SK-N-SH (cell line): ENCODE data around the gene TOX4. TPM values are rescaled to one million over a fixed set of nuclear protein-coding genes. Genes with fewer than 3 reads are reported as not detected.

Source experiments
- CTCF ChIA-PET: fragments of 300-600, 350-600 bp; formaldehyde crosslinking; extraction: SDS; loops from one replicate; lab custom pipeline; 2021; lab: Yijun Ruan, JAX
- POLR2A ChIA-PET: fragments of 350-600 bp; sonication (Branson Sonifier 250); formaldehyde crosslinking; extraction: SDS; loops from one replicate; lab custom pipeline; 2020; ENCODE audit warnings: antibody characterized with exemption, inconsistent platforms; lab: Yijun Ruan, JAX
- DNase-seq: peaks from one replicate; pipeline ENCODE4 v3.0.0; 2012
- H2AFZ ChIP-seq: fragments of 200-600 bp; sonication (generic); 2 replicates; pipeline ENCODE4 v1.8.1; 2016; ENCODE audit warnings: antibody characterized with exemption, mild to moderate bottlenecking, low read depth
- H3F3A ChIP-seq: fragments of 200-600 bp; sonication (generic); replicated peaks from 2 replicates; pipeline ENCODE3; 2016; ENCODE audit warnings: antibody characterized with exemption, mild to moderate bottlenecking; ENCODE audit not compliant: insufficient read depth
- H3K27ac ChIP-seq, 2 experiments: fragments of 200-500 bp in 1 of 2; fragments of 200-600 bp in 1 of 2; sonication (Bioruptor generic) in 1 of 2; sonication (generic), shearing (Covaris generic) in 1 of 2; 2 replicates each; pipeline versions ENCODE4 v1.5.1 to v1.6.1; 2014 to 2016; ENCODE audit warnings: low read depth in 2 of 2, inconsistent platforms in 1 of 2, low read length in 1 of 2, mild to moderate bottlenecking in 1 of 2, mixed read lengths in 1 of 2
- H3K27me3 ChIP-seq: fragments of 200-600 bp; sonication (generic), shearing (Covaris generic); 2 replicates; pipeline ENCODE4 v1.6.1; 2016; ENCODE audit warnings: mixed run types; ENCODE audit not compliant: insufficient read depth
- H3K36me3 ChIP-seq, 2 experiments: fragments of 200-500 bp in 1 of 2; fragments of 200-600 bp in 1 of 2; sonication (Bioruptor generic) in 1 of 2; sonication (generic) in 1 of 2; replicated peaks in 1 of 2; 2 replicates each; pipeline versions ENCODE3 to v1.5.1; 2014 to 2016; ENCODE audit warnings: low read length in 1 of 2, mild to moderate bottlenecking in 1 of 2; ENCODE audit not compliant: insufficient read depth in 2 of 2, control insufficient read depth in 1 of 2
- H3K4me1 ChIP-seq, 2 experiments: fragments of 200-500 bp in 1 of 2; fragments of 200-600 bp in 1 of 2; sonication (Bioruptor generic) in 1 of 2; sonication (generic), shearing (Covaris generic) in 1 of 2; 2 replicates each; pipeline versions ENCODE4 v1.5.1 to v1.6.1; 2014 to 2016; ENCODE audit warnings: low read depth in 1 of 2, low read length in 1 of 2, mixed run types in 1 of 2; ENCODE audit not compliant: insufficient read depth in 2 of 2, control insufficient read depth in 1 of 2
- H3K4me2 ChIP-seq: fragments of 200-600 bp; sonication (generic), shearing (Covaris generic); 2 replicates; pipeline ENCODE4 v1.6.1; 2017; ENCODE audit warnings: mixed run types
- H3K4me3 ChIP-seq, 2 experiments: fragments of 200-500 bp in 1 of 2; fragments of 200-600 bp in 1 of 2; sonication (Bioruptor generic) in 1 of 2; sonication (generic), shearing (Covaris generic) in 1 of 2; 2 replicates each; pipeline versions ENCODE4 v1.5.1 to v1.8.1; 2014 to 2016; ENCODE audit warnings: low read depth in 2 of 2, inconsistent platforms in 1 of 2, low read length in 1 of 2, mild to moderate bottlenecking in 1 of 2, mixed read lengths in 1 of 2, moderate library complexity in 1 of 2
- H3K79me2 ChIP-seq: fragments of 200-600 bp; sonication (generic); 2 replicates; pipeline ENCODE4 v1.8.1; 2017; ENCODE audit warnings: mild to moderate bottlenecking; ENCODE audit not compliant: insufficient read depth
- H3K9ac ChIP-seq: fragments of 200-600 bp; sonication (generic); 2 replicates; pipeline ENCODE4 v1.6.1; 2017; ENCODE audit warnings: mixed run types
- H3K9me2 ChIP-seq: fragments of 200-600 bp; sonication (generic); 2 replicates; pipeline ENCODE4 v1.6.1; 2017; ENCODE audit warnings: mixed run types
- H3K9me3 ChIP-seq: fragments of 200-600 bp; sonication (generic); 2 replicates; pipeline ENCODE4 v1.6.1; 2017; ENCODE audit warnings: mixed run types, mild to moderate bottlenecking, moderate library complexity
- H4K20me1 ChIP-seq: fragments of 200-600 bp; sonication (generic); 2 replicates; pipeline ENCODE4 v1.6.1; 2017; ENCODE audit warnings: mild to moderate bottlenecking, mixed run types; ENCODE audit not compliant: insufficient read depth
- CHD2 ChIP-seq: fragments of 150-350 bp; IDR thresholded peaks from 2 replicates; pipeline ENCODE4 v1.6.1; 2018; ENCODE audit warnings: low read length; ENCODE audit not compliant: partially characterized antibody
- EZH2phosphoT487 ChIP-seq: fragments of 200-600 bp; sonication (generic); IDR thresholded peaks from 2 replicates; pipeline ENCODE4 v1.6.1; 2017; ENCODE audit warnings: low read depth, mixed run types, mild to moderate bottlenecking, antibody characterized with exemption, moderate library complexity, borderline replicate concordance
- FOXM1 ChIP-seq: IDR thresholded peaks from 2 replicates; pipeline ENCODE4 v1.4.0; 2012; ENCODE audit warnings: low read depth, mild to moderate bottlenecking
- GATA2 ChIP-seq: sonication (generic); formaldehyde crosslinking; IDR thresholded peaks from 2 replicates; pipeline ENCODE4 v1.5.0; 2020; ENCODE audit warnings: mild to moderate bottlenecking, missing genetic modification reagents
- JUND ChIP-seq: IDR thresholded peaks from 2 replicates; pipeline ENCODE4 v1.4.0; 2012
- MXI1 ChIP-seq: IDR thresholded peaks from 2 replicates; pipeline ENCODE4 v1.6.1; 2012; ENCODE audit warnings: mild to moderate bottlenecking, low read depth, low read length, improper control_type of control experiment
- POLR2AphosphoS5 ChIP-seq: IDR thresholded peaks from 2 replicates; pipeline ENCODE4 v1.6.1; 2012; ENCODE audit warnings: low read depth, low read length
- TAF1 ChIP-seq: IDR thresholded peaks from 2 replicates; pipeline ENCODE4 v1.6.1; 2012; ENCODE audit warnings: low read depth, mild to moderate bottlenecking, low read length, moderate library complexity, borderline replicate concordance
- YY1 ChIP-seq: IDR thresholded peaks from 2 replicates; pipeline ENCODE4 v1.4.0; 2012; ENCODE audit warnings: low read depth, mild to moderate bottlenecking
- WGBS: methylation state at CpG from one replicate; pipeline ENCODE4 v1.1.6; 2017; ENCODE audit warnings: low lambda C conversion rate; 5-methylcytosine and 5-hydroxymethylcytosine counted together
- polyA plus RNA-seq, 3 experiments: library from polyadenylated mRNA; depleted of rRNA; stranded (reverse); fragments of >200 nt; gene quantifications; 2 replicates each; pipeline ENCODE4 v1.2.3, GENCODE V29; 2012
- TF ChIP-seq, protein P1 (sequence below): IDR thresholded peaks from 2 replicates; pipeline ENCODE4 v1.4.0; 2012; ENCODE audit warnings: low read depth
- TF ChIP-seq, protein P2 (sequence below): fragments of 150-350 bp; IDR thresholded peaks from 2 replicates; pipeline ENCODE4 v1.6.1; 2016; ENCODE audit warnings: mild to moderate bottlenecking, low read depth, low read length
- TF ChIP-seq, protein P3 (sequence below): IDR thresholded peaks from 2 replicates; pipeline ENCODE4 v1.4.0; 2012; ENCODE audit warnings: low read depth, borderline replicate concordance
- TF ChIP-seq, protein P4 (sequence below): fragments of 200-600 bp; sonication (generic); IDR thresholded peaks from 2 replicates; pipeline ENCODE4 v1.6.1; 2017; ENCODE audit warnings: antibody characterized with exemption, mild to moderate bottlenecking, moderate library complexity
- TF ChIP-seq, protein P5 (sequence below): IDR thresholded peaks from 2 replicates; pipeline ENCODE4 v1.6.1; 2012; ENCODE audit warnings: mild to moderate bottlenecking, low read depth, low read length, moderate library complexity

TOX4 gene
- polyA plus RNA-seq, 1 of the 3 experiments (the other 2 are of a cell fraction): 52.3 TPM

DNA sequence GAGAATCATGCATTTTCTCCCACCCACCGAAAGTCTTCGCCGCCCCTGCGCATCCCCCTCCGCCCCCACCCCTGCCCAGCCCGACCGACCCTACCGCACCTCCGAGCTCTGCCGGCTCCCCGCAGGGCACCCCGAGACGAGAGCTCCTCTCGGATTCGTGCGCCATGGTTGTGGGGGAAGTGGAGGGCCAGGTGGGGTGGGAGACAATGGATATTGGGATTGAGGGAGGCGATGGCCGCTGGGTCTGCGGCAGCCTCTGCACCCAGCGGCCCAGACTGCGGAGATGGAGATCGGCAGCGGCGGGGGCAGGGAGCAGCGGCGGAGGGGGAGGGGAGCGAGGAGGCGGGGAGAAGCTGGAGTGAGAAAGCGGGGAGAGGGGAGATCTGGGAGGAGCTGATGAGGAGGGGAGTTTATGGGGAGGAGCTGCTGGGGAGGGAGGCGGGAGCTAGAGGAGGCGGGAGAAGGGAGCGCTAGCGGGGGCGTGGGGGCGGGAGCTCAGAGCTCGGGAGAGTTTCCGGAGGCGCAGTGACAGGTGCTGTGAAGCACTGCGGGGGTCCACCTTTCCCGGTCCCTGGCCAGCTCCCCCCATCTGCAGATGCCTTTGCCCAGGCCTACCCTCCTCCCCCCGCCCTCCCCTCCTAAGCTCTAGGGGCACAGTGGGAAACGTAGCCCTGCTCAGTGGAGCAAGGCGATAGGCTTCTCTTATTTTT lies 49.1 kb downstream of the TOX4 start, which contains the start of gene SALL2:
SALL2 (minus strand) TSS at position 385 of the 710 bp plus-strand sequence; CDS start at position 166, 219 bp downstream.
- TF ChIP-seq TAF1 (0 out of 2 replicates have a peak, but pooled peaks have one; percentile 11), MXI1 (peak; percentile 37; the same call in 1 of the 2 replicates), GATA2 (peak; percentile 40; the same call in 1 of the 2 replicates), CHD2 (peak; percentile 92), EZH2phosphoT487 (no peak)
- TF ChIP-seq, protein P1, sequence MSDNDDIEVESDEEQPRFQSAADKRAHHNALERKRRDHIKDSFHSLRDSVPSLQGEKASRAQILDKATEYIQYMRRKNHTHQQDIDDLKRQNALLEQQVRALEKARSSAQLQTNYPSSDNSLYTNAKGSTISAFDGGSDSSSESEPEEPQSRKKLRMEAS: 0 out of 2 replicates have a peak, but pooled peaks have one; percentile 27
- Histone ChIP-seq H3K4me2 (peak within 1 kb of the TSS; percentile 89), H3K4me1 (peaks cover 0 to 16% of the 10 kb centered on the region in 2 experiments; a peak in 1 of 4 replicates), H3K9ac (peak within 1 kb of the TSS; percentile 80), H3K36me3 (peaks cover 0 to 5% of the 10 kb centered on the region in 2 experiments), H4K20me1 (no peaks in the 10 kb centered on the region), H3K9me3 (no peaks in the 10 kb centered on the region), H2AFZ (peak within 1 kb of the TSS; percentile 91; the same call in 1 of the 2 replicates), H3K79me2 (no peaks in the 10 kb centered on the region; the same call in 1 of the 2 replicates), H3K27ac (peak within 1 kb of the TSS in 1 of 2 experiments; percentile 82; a peak in 2 of 4 replicates), H3K4me3 (peak within 1 kb of the TSS; percentile 75 to 77), H3F3A (no peaks in the 10 kb centered on the region), H3K9me2 (no peaks in the 10 kb centered on the region), H3K27me3 (peaks cover 6% of the 10 kb centered on the region; the same call in 1 of the 2 replicates)
- ChIA-PET CTCF (interaction anchor here (0.7 to 1.2 kb wide), 5 partner anchors 9 to 50 kb away, joined by 3 to 7 read pairs (median 4); no protein-coding TSS in a partner anchor), POLR2A (interaction anchor here (0.7 to 2.8 kb wide), 3 partner anchors 15 to 70 kb away, joined by 3 to 36 read pairs (median 5); partner anchors contain the start of genes CHD8, METTL3, RAB2B and TOX4)
- DNase-seq: peak; percentile 93
- WGBS: 4% methylated on average over 40 of the region's 43 CpGs

DNA sequence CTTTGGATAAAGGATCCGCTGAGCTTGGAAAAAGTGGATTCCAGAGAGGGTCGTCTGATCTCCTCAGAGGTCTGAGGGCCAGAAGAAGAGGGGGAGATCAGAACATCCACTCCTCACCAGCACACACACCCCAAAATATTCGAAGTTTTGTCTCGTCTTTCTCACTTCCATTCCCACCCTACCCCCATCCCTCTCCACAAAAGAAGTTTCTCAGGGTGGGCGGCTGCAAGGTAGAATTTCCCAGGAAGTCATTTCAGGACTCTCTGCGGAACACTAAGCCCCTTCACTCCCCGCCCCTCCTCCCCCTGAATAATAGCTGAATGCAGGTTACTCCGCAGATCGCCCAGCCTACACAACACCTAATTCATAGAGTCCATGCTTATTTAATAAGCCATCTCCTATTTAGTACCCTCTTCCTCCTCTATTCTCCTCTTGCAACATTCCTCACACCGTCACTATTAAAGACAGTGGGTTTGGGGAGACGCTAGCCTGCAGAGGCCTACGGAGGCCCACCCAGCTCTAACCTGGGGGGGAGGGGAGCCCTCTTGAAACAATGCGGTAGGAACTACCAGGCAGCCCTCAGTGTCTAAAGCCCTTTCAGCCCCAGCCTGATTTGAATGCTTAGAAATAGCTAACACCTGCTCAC lies 49.8 kb downstream of the TOX4 start:
- ChIA-PET POLR2A (interaction anchor here (0.7 to 2.8 kb wide), 3 partner anchors 16 to 71 kb away, joined by 3 to 36 read pairs (median 5); partner anchors contain the start of genes CHD8, METTL3, RAB2B and TOX4), CTCF (interaction anchor here (0.7 to 1.4 kb wide), 6 partner anchors 8 to 50 kb away, joined by 3 to 7 read pairs (median 4); no protein-coding TSS in a partner anchor)
- H3K9ac ChIP-seq: peak overlapping the region; percentile 80; the same call in 1 of the 2 replicates
- peak overlapping the region in 1 of 2 experiments; percentile 13; a peak in 1 of 4 replicates for H3K27ac ChIP-seq
- peaks cover 0 to 5% of the 10 kb centered on the region in 2 experiments for H3K36me3 ChIP-seq
- H3K4me3 ChIP-seq: peak overlapping the region; percentile 75 to 77
- no peaks in the 10 kb centered on the region; the same call in 1 of the 2 replicates for H3K79me2 ChIP-seq
- H3K4me2 ChIP-seq: peak overlapping the region; percentile 89
- WGBS: 76% methylated on average over 13 of the region's 13 CpGs
- H3F3A ChIP-seq: no peaks in the 10 kb centered on the region
- peaks cover 0 to 16% of the 10 kb centered on the region in 2 experiments; a peak in 1 of 4 replicates for H3K4me1 ChIP-seq
- H2AFZ ChIP-seq: peak overlapping the region; percentile 91; the same call in 1 of the 2 replicates
- H3K9me3 ChIP-seq: no peaks in the 10 kb centered on the region
- no peaks in the 10 kb centered on the region for H4K20me1 ChIP-seq
- H3K27me3 ChIP-seq: peaks cover 6% of the 10 kb centered on the region; the same call in 1 of the 2 replicates
- no peak for DNase-seq
- H3K9me2 ChIP-seq: no peaks in the 10 kb centered on the region
- TF ChIP-seq FOXM1: no peak
- TF ChIP-seq CHD2: no peak
- no peak for TF ChIP-seq POLR2AphosphoS5
- no peak for TF ChIP-seq JUND
- TF ChIP-seq, protein P2, sequence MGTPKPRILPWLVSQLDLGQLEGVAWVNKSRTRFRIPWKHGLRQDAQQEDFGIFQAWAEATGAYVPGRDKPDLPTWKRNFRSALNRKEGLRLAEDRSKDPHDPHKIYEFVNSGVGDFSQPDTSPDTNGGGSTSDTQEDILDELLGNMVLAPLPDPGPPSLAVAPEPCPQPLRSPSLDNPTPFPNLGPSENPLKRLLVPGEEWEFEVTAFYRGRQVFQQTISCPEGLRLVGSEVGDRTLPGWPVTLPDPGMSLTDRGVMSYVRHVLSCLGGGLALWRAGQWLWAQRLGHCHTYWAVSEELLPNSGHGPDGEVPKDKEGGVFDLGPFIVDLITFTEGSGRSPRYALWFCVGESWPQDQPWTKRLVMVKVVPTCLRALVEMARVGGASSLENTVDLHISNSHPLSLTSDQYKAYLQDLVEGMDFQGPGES: no peak
- TF ChIP-seq, protein P1: no peak
- TF ChIP-seq, protein P3, sequence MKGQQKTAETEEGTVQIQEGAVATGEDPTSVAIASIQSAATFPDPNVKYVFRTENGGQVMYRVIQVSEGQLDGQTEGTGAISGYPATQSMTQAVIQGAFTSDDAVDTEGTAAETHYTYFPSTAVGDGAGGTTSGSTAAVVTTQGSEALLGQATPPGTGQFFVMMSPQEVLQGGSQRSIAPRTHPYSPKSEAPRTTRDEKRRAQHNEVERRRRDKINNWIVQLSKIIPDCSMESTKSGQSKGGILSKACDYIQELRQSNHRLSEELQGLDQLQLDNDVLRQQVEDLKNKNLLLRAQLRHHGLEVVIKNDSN: no peak
- TF ChIP-seq, protein P4, sequence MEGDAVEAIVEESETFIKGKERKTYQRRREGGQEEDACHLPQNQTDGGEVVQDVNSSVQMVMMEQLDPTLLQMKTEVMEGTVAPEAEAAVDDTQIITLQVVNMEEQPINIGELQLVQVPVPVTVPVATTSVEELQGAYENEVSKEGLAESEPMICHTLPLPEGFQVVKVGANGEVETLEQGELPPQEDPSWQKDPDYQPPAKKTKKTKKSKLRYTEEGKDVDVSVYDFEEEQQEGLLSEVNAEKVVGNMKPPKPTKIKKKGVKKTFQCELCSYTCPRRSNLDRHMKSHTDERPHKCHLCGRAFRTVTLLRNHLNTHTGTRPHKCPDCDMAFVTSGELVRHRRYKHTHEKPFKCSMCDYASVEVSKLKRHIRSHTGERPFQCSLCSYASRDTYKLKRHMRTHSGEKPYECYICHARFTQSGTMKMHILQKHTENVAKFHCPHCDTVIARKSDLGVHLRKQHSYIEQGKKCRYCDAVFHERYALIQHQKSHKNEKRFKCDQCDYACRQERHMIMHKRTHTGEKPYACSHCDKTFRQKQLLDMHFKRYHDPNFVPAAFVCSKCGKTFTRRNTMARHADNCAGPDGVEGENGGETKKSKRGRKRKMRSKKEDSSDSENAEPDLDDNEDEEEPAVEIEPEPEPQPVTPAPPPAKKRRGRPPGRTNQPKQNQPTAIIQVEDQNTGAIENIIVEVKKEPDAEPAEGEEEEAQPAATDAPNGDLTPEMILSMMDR: no peak
- TF ChIP-seq, protein P5, sequence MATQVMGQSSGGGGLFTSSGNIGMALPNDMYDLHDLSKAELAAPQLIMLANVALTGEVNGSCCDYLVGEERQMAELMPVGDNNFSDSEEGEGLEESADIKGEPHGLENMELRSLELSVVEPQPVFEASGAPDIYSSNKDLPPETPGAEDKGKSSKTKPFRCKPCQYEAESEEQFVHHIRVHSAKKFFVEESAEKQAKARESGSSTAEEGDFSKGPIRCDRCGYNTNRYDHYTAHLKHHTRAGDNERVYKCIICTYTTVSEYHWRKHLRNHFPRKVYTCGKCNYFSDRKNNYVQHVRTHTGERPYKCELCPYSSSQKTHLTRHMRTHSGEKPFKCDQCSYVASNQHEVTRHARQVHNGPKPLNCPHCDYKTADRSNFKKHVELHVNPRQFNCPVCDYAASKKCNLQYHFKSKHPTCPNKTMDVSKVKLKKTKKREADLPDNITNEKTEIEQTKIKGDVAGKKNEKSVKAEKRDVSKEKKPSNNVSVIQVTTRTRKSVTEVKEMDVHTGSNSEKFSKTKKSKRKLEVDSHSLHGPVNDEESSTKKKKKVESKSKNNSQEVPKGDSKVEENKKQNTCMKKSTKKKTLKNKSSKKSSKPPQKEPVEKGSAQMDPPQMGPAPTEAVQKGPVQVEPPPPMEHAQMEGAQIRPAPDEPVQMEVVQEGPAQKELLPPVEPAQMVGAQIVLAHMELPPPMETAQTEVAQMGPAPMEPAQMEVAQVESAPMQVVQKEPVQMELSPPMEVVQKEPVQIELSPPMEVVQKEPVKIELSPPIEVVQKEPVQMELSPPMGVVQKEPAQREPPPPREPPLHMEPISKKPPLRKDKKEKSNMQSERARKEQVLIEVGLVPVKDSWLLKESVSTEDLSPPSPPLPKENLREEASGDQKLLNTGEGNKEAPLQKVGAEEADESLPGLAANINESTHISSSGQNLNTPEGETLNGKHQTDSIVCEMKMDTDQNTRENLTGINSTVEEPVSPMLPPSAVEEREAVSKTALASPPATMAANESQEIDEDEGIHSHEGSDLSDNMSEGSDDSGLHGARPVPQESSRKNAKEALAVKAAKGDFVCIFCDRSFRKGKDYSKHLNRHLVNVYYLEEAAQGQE: no peak
- TF ChIP-seq YY1: no peak
